HepG2 (cell line): ENCODE results near the gene QDPR. TPM values are rescaled to one million over a fixed set of nuclear protein-coding genes. Genes with fewer than 3 reads are reported as not detected.

Experiments used
- CREB1 ChIP-seq, 2 experiments: fragments of 450-650 bp in 1 of 2; IDR thresholded peaks; 2 replicates each; pipeline ENCODE4 v1.6.1; 2016 to 2017; ENCODE audit warnings: control low read depth in 1 of 2, mild to moderate bottlenecking in 1 of 2, missing compliant biosample characterization in 1 of 2, missing genetic modification characterization in 1 of 2
- EZH2 ChIP-seq: conservative IDR thresholded peaks from 2 replicates; pipeline ENCODE4 v1.6.1; 2012; ENCODE audit warnings: mild to moderate bottlenecking, low read depth, low read length, moderate library complexity
- GATAD2A ChIP-seq: IDR thresholded peaks from 2 replicates; pipeline ENCODE4 v1.6.1; 2016
- KIAA2018 ChIP-seq: sonication (generic); formaldehyde crosslinking; IDR thresholded peaks from 2 replicates; pipeline ENCODE4 v1.5.0; 2020; ENCODE audit warnings: mild to moderate bottlenecking, missing genetic modification reagents, borderline replicate concordance
- MLX ChIP-seq: IDR thresholded peaks from 2 replicates; pipeline ENCODE4 v1.6.1; 2016
- NFE2 ChIP-seq: sonication (generic); formaldehyde crosslinking; IDR thresholded peaks from 2 replicates; pipeline ENCODE4 v1.4.0; 2020; ENCODE audit warnings: missing genetic modification reagents
- PATZ1 ChIP-seq: sonication (generic); formaldehyde crosslinking; IDR thresholded peaks from 2 replicates; pipeline ENCODE4 v1.4.0; 2020; ENCODE audit warnings: missing genetic modification reagents
- ZHX2 ChIP-seq, 2 experiments: sonication (generic) in 1 of 2; formaldehyde crosslinking in 1 of 2; IDR thresholded peaks; 2 replicates each; pipeline versions ENCODE4 v1.6.1 to v1.9.0; 2014 to 2022; ENCODE audit warnings: antibody characterized with exemption in 1 of 2, borderline replicate concordance in 1 of 2, inconsistent platforms in 1 of 2, low read depth in 1 of 2, missing genetic modification reagents in 1 of 2
- ZNF607 ChIP-seq: sonication (generic); formaldehyde crosslinking; IDR thresholded peaks from 2 replicates; pipeline ENCODE4 v1.5.1; 2020; ENCODE audit warnings: missing genetic modification reagents, mild to moderate bottlenecking, borderline replicate concordance
- ZSCAN22 ChIP-seq: sonication (generic); formaldehyde crosslinking; IDR thresholded peaks from 2 replicates; pipeline ENCODE4 v1.4.0; 2020; ENCODE audit warnings: mild to moderate bottlenecking, missing genetic modification reagents
- ZSCAN29 ChIP-seq: sonication (generic); formaldehyde crosslinking; conservative IDR thresholded peaks from 2 replicates; pipeline ENCODE4 v1.4.0; 2020; ENCODE audit warnings: mild to moderate bottlenecking, missing genetic modification reagents
- polyA plus RNA-seq, 8 experiments: library from polyadenylated mRNA; depleted of rRNA in 3 of 8; stranded (reverse) in 7 of 8; unstranded in 1 of 8; fragments of >200 nt; fragmentation: Illumina TruSeq in 4 of 8; extraction: Trizol in 4 of 8; gene quantifications; 2 replicates each; pipeline versions ENCODE4 v1.2.1 to v1.2.3, GENCODE V29; 2011 to 2016; ENCODE audit warnings: low read depth in 4 of 8, missing spikeins in 1 of 8, mixed read lengths in 1 of 8; ENCODE audit not compliant: insufficient read depth in 1 of 8
- total RNA-seq, 5 experiments: library from RNA; depleted of rRNA; stranded (reverse); fragments of >200 nt; fragmentation: Illumina TruSeq; extraction: Trizol; gene quantifications; 2 replicates each; pipeline ENCODE4 v1.2.3, GENCODE V29; 2016; ENCODE audit warnings: low read depth in 1 of 5

The QDPR gene
- total and polyA plus RNA-seq, 2 of the 13 experiments (the other 11 are each of a cell fraction or from before 2014, with no cell fraction given) = 9.9 to 95.5 TPM

GRCh38 chr4:17544205-17544604, 32.3 kb upstream of the QDPR start (continued):
- TF ChIP-seq ZSCAN22 (CRISPR knock-in tag) = no peak
- no peak for TF ChIP-seq KIAA2018 (CRISPR knock-in tag)
- TF ChIP-seq ZHX2 (IDR thresholded peaks at IDR 0.05; ENCODE audit: low read depth) = 0 out of 2 replicates have a peak, but pooled peaks have one; percentile 51
- TF ChIP-seq ZHX2 (CRISPR knock-in tag; IDR thresholded peaks at IDR 0.05; ENCODE audit: borderline replicate concordance) = no peak
- no peak for TF ChIP-seq NFE2 (CRISPR knock-in tag)
- TF ChIP-seq ZNF607 = no peak
- TF ChIP-seq CREB1 (IDR thresholded peaks at IDR 0.05) = peak; percentile 79
- TF ChIP-seq CREB1 (CRISPR knock-in tag; IDR thresholded peaks at IDR 0.05) = peak; percentile 76
- no peak for TF ChIP-seq ZSCAN29
- TF ChIP-seq EZH2 = no peak
- TF ChIP-seq GATAD2A (CRISPR knock-in tag) = peak; percentile 78
- TF ChIP-seq MLX (CRISPR knock-in tag) = peak; percentile 75; the same call in 1 of the 2 replicates
- TF ChIP-seq PATZ1 (CRISPR knock-in tag) = peak; percentile 44; the same call in 1 of the 2 replicates
